Activated CD8-positive, alpha-beta memory T cell treated with anti-CD3 and anti-CD28 coated beads, Interleukin-2, amount 10 ng/mL, durations not matched to agents 7 days and 5 days (primary cell): ENCODE measurements around the gene TAC4. TPM values are rescaled to one million over a fixed set of nuclear protein-coding genes. Genes with fewer than 3 reads are reported as not detected.

ENCODE experiments used
- ATAC-seq: fragments of 150-1000 bp; cut with Tn5 transposase; one replicate; pipeline ENCODE4 v1.10.0; 2021; ENCODE audit warnings: moderate library complexity
- CTCF ChIA-PET: fragments of 350-600 bp; sonication (Branson Sonifier 250); formaldehyde crosslinking; loops from one replicate; lab custom pipeline; 2021; ENCODE audit warnings: antibody characterized with exemption; lab: Charles Lee
- DNase-seq: peaks from one replicate; pipeline ENCODE4 v3.0.0-alpha.2; 2020
- H3K27ac Mint-ChIP-seq: one replicate; pipeline ENCODE4 v1.8.0; 2021; ENCODE audit warnings: mild to moderate bottlenecking, mixed read lengths
- H3K27me3 Mint-ChIP-seq: one replicate; pipeline ENCODE4 v1.8.0; 2021; ENCODE audit warnings: mixed read lengths
- H3K36me3 Mint-ChIP-seq: one replicate; pipeline ENCODE4 v1.8.0; 2021; ENCODE audit warnings: mild to moderate bottlenecking, mixed read lengths
- H3K4me1 Mint-ChIP-seq: one replicate; pipeline ENCODE4 v1.8.0; 2021; ENCODE audit warnings: mixed read lengths
- H3K4me3 Mint-ChIP-seq: one replicate; pipeline ENCODE4 v1.8.0; 2021; ENCODE audit warnings: mild to moderate bottlenecking, moderate library complexity, mixed read lengths
- H3K9me3 Mint-ChIP-seq: one replicate; pipeline ENCODE4 v1.8.0; 2022; ENCODE audit warnings: low read depth, mixed read lengths
- total RNA-seq, 2 experiments: library from RNA; stranded (reverse); gene quantifications; one replicate each; pipeline ENCODE4 v1.2.3, GENCODE V29; 2021

Gene TAC4
- total RNA-seq, 2 experiments from 2014 or later, result not detected

- H3K4me1 Mint-ChIP-seq, result peaks cover 41% of the 10 kb centered on the region
- H3K27ac Mint-ChIP-seq, result peak overlapping the region; percentile 58
- CTCF ChIA-PET, result interaction anchor here (3.8 kb wide), 1 partner anchor 182 kb away, joined by 15 read pairs; no protein-coding TSS in a partner anchor
Observed at GRCh38 chr17:49815761-49816281, 32.0 kb downstream of the TAC4 start.

DNA sequence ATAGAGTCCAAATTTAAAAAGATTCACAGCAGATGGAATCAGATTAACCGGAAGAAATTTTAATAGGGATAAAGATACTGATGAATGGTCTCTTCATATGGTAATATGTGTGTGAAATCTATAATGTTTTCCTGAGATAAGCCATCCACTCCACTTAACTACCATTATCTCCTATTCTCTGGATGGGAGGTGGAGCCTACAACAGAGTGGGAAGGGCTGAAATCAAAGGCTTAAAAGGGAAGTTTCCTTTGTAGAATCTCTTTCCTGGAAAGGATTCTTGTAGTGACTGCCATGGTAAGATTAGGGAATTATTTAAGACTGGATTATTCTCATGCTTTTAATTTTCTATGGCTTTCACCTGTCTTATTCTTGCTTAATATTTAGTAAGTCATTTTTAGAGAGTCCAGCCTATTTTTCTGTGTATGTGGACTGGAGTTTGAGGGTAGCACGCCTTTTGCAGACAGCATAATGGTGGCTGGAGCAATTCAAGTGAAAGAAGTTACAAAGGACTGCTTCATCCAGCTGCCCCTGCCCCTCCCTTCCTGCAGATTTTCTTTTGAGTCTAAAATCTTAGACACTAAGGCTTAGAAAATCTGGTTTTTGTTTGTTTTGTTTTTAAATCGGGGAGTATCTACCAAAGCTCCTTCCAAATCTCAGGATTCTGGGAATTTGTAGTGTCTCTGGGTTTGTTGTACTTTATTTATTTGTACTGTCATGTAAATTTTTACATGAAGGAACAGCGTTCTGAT lies 32.9 kb downstream of the TAC4 start:
- Mint-ChIP-seq H3K4me1 (peaks cover 40% of the 10 kb centered on the region), H3K36me3 (peaks cover 45% of the 10 kb centered on the region), H3K27ac (peak overlapping the region; percentile 28), H3K4me3 (no peak overlapping the region), H3K27me3 (no peaks in the 10 kb centered on the region), H3K9me3 (no peaks in the 10 kb centered on the region)
- ATAC-seq, result no peak
- DNase-seq, result no peak
- CTCF ChIA-PET, result interaction anchor here (3.8 kb wide), 1 partner anchor 182 kb away, joined by 15 read pairs; no protein-coding TSS in a partner anchor

More at GRCh38 chr17:49815761-49816281, 32.0 kb downstream of the TAC4 start:
- ATAC-seq (no peak), DNase-seq (no peak)
- Mint-ChIP-seq H3K4me3 (no peak overlapping the region), H3K27me3 (no peaks in the 10 kb centered on the region), H3K9me3 (no peaks in the 10 kb centered on the region), H3K36me3 (peaks cover 44% of the 10 kb centered on the region)

- no peaks in the 10 kb centered on the region for H3K9me3 Mint-ChIP-seq
- H3K4me3 Mint-ChIP-seq, result no peak overlapping the region
- H3K36me3 Mint-ChIP-seq, result peaks cover 54% of the 10 kb centered on the region
- DNase-seq (no peak), ATAC-seq (no peak)
- H3K27ac Mint-ChIP-seq, result no peak overlapping the region
- no peaks in the 10 kb centered on the region for H3K27me3 Mint-ChIP-seq
- peaks cover 4% of the 10 kb centered on the region for H3K4me1 Mint-ChIP-seq
- CTCF ChIA-PET, result no interaction called here
Observed at GRCh38 chr17:49809056-49809455, 38.8 kb downstream of the TAC4 start.

- DNase-seq (no peak), ATAC-seq (no peak)
- H3K36me3 Mint-ChIP-seq, result peaks cover 56% of the 10 kb centered on the region
- H3K27ac Mint-ChIP-seq, result peak overlapping the region; percentile 51
- H3K9me3 Mint-ChIP-seq, result no peaks in the 10 kb centered on the region
- H3K27me3 Mint-ChIP-seq, result no peaks in the 10 kb centered on the region
- no peak overlapping the region for H3K4me3 Mint-ChIP-seq
- CTCF ChIA-PET, result interaction anchor here (1.3 to 1.6 kb wide), 2 partner anchors 229 to 231 kb away, joined by 3 to 5 read pairs; no protein-coding TSS in a partner anchor
- H3K4me1 Mint-ChIP-seq, result peaks cover 44% of the 10 kb centered on the region
Observed at GRCh38 chr17:49798738-49799137, 49.1 kb downstream of the TAC4 start.

DNA sequence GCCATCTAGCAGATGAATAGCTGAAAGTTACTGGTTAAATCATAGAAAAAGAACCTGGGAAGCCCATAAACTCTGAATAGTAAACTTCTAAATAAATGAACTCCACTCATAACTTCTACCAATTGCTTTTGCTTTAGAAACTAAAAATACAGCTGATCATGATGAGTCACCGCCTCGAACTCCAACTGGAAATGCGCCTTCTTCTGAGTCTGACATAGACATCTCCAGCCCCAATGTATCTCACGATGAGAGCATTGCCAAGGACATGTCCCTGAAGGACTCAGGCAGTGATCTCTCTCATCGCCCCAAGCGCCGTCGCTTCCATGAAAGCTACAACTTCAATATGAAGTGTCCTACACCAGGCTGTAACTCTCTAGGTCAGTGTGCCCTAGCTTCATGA lies 49.7 kb downstream of the TAC4 start:
- H3K27me3 Mint-ChIP-seq, result no peaks in the 10 kb centered on the region
- peak overlapping the region; percentile 9 for H3K27ac Mint-ChIP-seq
- H3K9me3 Mint-ChIP-seq, result no peaks in the 10 kb centered on the region
- no peak overlapping the region for H3K4me3 Mint-ChIP-seq
- DNase-seq (no peak), ATAC-seq (no peak)
- peaks cover 59% of the 10 kb centered on the region for H3K36me3 Mint-ChIP-seq
- H3K4me1 Mint-ChIP-seq, result peaks cover 47% of the 10 kb centered on the region
- CTCF ChIA-PET, result interaction anchor here (1.3 to 1.6 kb wide), 4 partner anchors 199 to 240 kb away, joined by 3 to 5 read pairs (median 4); no protein-coding TSS in a partner anchor

- Mint-ChIP-seq H3K27me3 (no peaks in the 10 kb centered on the region), H3K27ac (peak overlapping the region; percentile 70), H3K4me3 (peak overlapping the region; percentile 44), H3K4me1 (peaks cover 69% of the 10 kb centered on the region), H3K9me3 (no peaks in the 10 kb centered on the region), H3K36me3 (peaks cover 72% of the 10 kb centered on the region)
- no peak for DNase-seq
- peak; percentile 65 for ATAC-seq
- CTCF ChIA-PET, result interaction anchor here (0.8 to 1.6 kb wide), 5 partner anchors 9 to 427 kb away, joined by 3 to 4 read pairs (median 3); no protein-coding TSS in a partner anchor
Observed at GRCh38 chr17:49795372-49795771, 52.5 kb downstream of the TAC4 start.

- peaks cover 63% of the 10 kb centered on the region for H3K36me3 Mint-ChIP-seq
- H3K4me1 Mint-ChIP-seq, result peaks cover 75% of the 10 kb centered on the region
- DNase-seq (no peak), ATAC-seq (no peak)
- H3K27ac Mint-ChIP-seq, result no peak overlapping the region
- H3K4me3 Mint-ChIP-seq, result no peak overlapping the region
- CTCF ChIA-PET, result interaction anchor here (1.6 kb wide), 1 partner anchor 236 kb away, joined by 4 read pairs; no protein-coding TSS in a partner anchor
- H3K27me3 Mint-ChIP-seq, result no peaks in the 10 kb centered on the region
- H3K9me3 Mint-ChIP-seq, result no peaks in the 10 kb centered on the region
Observed at GRCh38 chr17:49793309-49793708, 54.6 kb downstream of the TAC4 start.

GRCh38 chr17:49789243-49789578 lies 58.7 kb downstream of the TAC4 start:
- H3K36me3 Mint-ChIP-seq, result peaks cover 36% of the 10 kb centered on the region
- H3K4me1 Mint-ChIP-seq, result peaks cover 58% of the 10 kb centered on the region
- H3K27me3 Mint-ChIP-seq, result no peaks in the 10 kb centered on the region

DNA sequence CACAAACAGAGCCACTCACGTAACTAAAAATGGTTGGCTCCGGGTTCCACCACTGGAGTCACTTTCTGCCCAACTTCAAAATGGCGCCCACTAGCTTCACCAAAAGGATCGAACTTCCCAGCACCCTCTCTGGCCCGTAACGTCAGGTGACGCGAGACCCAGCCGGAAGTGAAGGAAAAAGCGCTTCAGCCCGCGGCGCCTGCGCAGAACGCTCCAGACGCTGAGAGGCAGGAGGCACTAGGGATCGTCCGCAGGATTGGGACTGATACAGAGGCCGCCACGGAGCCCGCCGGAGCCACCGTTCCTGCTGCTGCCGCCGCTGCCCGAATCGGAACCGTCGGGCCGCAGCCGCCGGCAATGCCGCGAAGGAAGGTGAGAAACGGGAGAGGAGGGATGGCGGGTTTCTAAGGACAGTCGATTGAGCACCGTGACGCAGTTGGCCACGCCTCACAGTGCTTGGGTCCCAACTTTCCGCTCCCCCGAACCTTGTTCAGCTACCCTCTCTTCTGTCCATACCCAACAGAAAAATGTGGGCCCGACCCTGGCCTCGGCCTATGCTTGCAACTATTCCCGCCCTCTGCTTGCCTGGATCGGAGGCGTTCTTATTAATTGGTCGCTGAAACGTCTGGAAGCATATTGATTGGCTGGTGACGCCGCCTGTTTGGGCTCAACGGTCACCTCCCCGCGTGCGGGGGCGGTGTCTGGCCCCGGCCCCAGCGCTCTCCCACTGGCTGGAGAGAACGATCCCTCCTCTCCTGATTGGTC lies 59.2 kb downstream of the TAC4 start, which contains the start of gene KAT7:
Gene KAT7, plus strand, starts transcription at position 204 of the 765 bp plus-strand sequence. Its CDS starts 154 bp downstream, at position 358.
- Mint-ChIP-seq H3K4me1 (peaks cover 53% of the 10 kb centered on the region), H3K9me3 (no peaks in the 10 kb centered on the region), H3K4me3 (peak within 1 kb of the TSS; percentile 91), H3K36me3 (peaks cover 31% of the 10 kb centered on the region), H3K27me3 (no peaks in the 10 kb centered on the region), H3K27ac (peak within 1 kb of the TSS; percentile 97)
- DNase-seq, result peak; percentile 99
- CTCF ChIA-PET, result interaction anchor here (0.7 to 5.3 kb wide), 16 partner anchors 10 to 231 kb away, joined by 3 to 31 read pairs (median 4); partner anchors contain the start of genes FAM117A and SLC35B1
- ATAC-seq, result peak; percentile 95

More at GRCh38 chr17:49789243-49789578, 58.7 kb downstream of the TAC4 start:
- no peak for ATAC-seq
- Mint-ChIP-seq H3K4me3 (peak overlapping the region; percentile 91), H3K27ac (peak overlapping the region; percentile 97), H3K9me3 (no peaks in the 10 kb centered on the region)
- CTCF ChIA-PET, result interaction anchor here (1.1 to 5.3 kb wide), 4 partner anchors 10 to 232 kb away, joined by 4 to 31 read pairs (median 8); partner anchors contain the start of gene SLC35B1
- DNase-seq, result no peak

Other genes starting within 250 kb of the TAC4 start
- 10 to 100 TPM; 49.7 to 51.5 TPM for gene SPOP, start 170.0 kb downstream of the TAC4 start, total RNA-seq
- 10 to 100 TPM; 47.3 to 78.1 TPM for gene SLC35B1, start 140.1 kb downstream of the TAC4 start, total RNA-seq
- 10 to 100 TPM; 31.6 to 44.9 TPM for gene FAM117A, start 83.9 kb downstream of the TAC4 start, total RNA-seq
- gene KAT7, start 59.4 kb downstream of the TAC4 start, total RNA-seq, result 10 to 100 TPM; 76.9 to 80.6 TPM
- under 1 TPM in 1 of 2 experiments, not detected in 1; 0.23 TPM for gene DLX4, start 121.1 kb upstream of the TAC4 start, total RNA-seq
- gene DLX3, start 147.2 kb upstream of the TAC4 start, total RNA-seq, result not detected
- 10 to 100 TPM; 10.3 to 11.3 TPM for gene ITGA3, start 208.0 kb upstream of the TAC4 start, total RNA-seq
- 10 to 100 TPM; 13.6 to 20.9 TPM for gene PDK2, start 247.3 kb upstream of the TAC4 start, total RNA-seq